ENCODE measurements around the gene ANKRD29.
A peak's percentile ranks its signal among the peaks of the same experiment; 100 is the strongest.

Gene ANKRD29

DNA sequence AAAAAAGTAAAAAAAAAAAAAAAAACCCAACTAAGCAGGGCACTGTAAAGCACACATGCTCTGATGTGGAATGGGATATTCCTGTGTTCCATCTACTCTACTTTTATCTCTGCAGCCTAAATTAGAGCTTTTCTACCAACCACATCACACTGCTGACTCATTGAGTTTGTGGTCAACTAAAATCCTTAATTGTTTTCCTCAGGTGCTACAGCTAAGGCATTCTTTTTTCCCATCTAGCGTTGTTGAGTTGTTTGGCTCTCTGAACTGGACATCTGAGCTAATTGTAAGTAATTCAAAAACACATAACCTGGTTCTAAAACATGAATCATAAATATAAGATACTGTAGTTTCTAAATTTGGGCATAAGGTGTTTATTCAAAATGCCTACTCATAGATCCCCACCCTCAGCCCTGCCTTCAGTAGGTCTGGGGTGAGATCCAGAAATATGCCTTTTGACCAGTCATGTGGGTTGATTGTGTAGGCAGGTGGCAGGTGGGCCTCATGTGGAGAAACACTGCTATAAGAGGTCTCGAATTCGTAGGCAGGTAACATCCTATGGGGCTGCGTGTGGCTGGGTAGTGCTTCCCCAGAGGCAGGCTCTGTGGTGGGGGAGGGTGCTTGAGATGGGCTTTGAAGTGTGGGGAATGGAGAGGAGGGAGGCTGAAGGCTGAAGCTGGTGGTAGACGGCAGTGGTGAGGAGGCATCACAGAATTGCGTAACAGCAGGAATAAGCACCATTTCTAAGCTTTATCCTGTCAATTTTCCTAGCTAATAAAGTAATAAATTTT is 27.2 kb downstream of the ANKRD29 start:
- H3K4me3 ChIP-seq (ENCODE audit: low read depth, low read length): no peak overlapping the region
- DNase-seq (ENCODE audit: low read depth): peak; percentile 49
- TF ChIP-seq, protein P1, sequence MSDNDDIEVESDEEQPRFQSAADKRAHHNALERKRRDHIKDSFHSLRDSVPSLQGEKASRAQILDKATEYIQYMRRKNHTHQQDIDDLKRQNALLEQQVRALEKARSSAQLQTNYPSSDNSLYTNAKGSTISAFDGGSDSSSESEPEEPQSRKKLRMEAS (IDR thresholded peaks at IDR 0.05; ENCODE audit: low read depth, low read length): no peak
- TF ChIP-seq, protein P2, sequence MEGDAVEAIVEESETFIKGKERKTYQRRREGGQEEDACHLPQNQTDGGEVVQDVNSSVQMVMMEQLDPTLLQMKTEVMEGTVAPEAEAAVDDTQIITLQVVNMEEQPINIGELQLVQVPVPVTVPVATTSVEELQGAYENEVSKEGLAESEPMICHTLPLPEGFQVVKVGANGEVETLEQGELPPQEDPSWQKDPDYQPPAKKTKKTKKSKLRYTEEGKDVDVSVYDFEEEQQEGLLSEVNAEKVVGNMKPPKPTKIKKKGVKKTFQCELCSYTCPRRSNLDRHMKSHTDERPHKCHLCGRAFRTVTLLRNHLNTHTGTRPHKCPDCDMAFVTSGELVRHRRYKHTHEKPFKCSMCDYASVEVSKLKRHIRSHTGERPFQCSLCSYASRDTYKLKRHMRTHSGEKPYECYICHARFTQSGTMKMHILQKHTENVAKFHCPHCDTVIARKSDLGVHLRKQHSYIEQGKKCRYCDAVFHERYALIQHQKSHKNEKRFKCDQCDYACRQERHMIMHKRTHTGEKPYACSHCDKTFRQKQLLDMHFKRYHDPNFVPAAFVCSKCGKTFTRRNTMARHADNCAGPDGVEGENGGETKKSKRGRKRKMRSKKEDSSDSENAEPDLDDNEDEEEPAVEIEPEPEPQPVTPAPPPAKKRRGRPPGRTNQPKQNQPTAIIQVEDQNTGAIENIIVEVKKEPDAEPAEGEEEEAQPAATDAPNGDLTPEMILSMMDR (IDR thresholded peaks at IDR 0.05; ENCODE audit: low read depth, low read length): no peak
- no peak for TF ChIP-seq POLR2A (IDR thresholded peaks at IDR 0.05; ENCODE audit: extremely low read depth, insufficient read length)

DNA sequence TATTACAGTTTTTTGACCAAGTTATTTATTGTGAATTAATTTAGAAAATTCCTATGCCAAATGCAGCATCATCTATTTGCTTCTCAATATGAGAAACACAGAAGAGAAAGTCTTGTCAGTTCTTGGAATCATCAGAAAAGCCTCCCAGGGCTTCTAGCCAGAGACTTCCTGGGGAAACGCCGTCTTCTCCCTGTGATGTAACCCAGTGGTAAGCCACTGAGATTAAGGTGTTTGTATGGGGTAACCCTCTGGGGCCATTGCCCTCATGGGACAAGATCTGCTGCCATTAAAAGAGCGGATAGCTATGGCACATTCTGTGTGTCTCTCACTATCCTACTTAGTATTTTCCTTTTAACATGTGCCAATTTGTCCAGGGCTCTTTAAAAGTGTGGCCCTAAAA is 28.0 kb downstream of the ANKRD29 start:
- peak; percentile 61 for DNase-seq (ENCODE audit: low read depth)
- TF ChIP-seq, protein P1 (IDR thresholded peaks at IDR 0.05; ENCODE audit: low read depth, low read length): no peak
- TF ChIP-seq MYC (IDR thresholded peaks at IDR 0.05; ENCODE audit: low read depth, low read length) (no peak), POLR2A (IDR thresholded peaks at IDR 0.05; ENCODE audit: extremely low read depth, insufficient read length) (no peak)
- TF ChIP-seq, protein P2 (IDR thresholded peaks at IDR 0.05; ENCODE audit: low read depth, low read length): no peak
- no peak overlapping the region for H3K4me3 ChIP-seq (ENCODE audit: low read depth, low read length)

DNA sequence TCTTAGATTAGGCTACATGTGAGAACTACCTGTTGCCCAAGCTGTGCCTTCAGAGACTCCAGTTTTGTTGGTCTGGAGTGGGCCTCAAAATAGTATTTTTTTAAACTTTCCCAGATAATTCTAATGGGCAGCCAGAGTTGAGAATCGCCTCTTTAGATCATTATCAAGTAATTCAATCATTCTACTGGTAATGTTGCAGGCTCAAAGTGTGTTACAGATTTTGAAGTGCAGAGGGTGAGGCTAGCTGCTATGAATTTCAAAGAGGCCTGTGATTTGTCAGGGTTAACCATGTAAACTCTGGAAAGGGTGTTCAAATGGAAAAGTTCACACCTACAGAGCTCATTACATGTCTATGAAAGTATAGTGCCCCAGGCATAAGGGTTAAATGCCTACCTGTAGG is 30.1 kb downstream of the ANKRD29 start:
- no peak overlapping the region for H3K4me3 ChIP-seq (ENCODE audit: low read depth, low read length)
- no peak for DNase-seq (ENCODE audit: low read depth)
- TF ChIP-seq, protein P2 (IDR thresholded peaks at IDR 0.05; ENCODE audit: low read depth, low read length): no peak
- TF ChIP-seq, protein P1 (IDR thresholded peaks at IDR 0.05; ENCODE audit: low read depth, low read length): no peak
- TF ChIP-seq MYC (IDR thresholded peaks at IDR 0.05; ENCODE audit: low read depth, low read length) (no peak), POLR2A (IDR thresholded peaks at IDR 0.05; ENCODE audit: extremely low read depth, insufficient read length) (no peak)

DNA sequence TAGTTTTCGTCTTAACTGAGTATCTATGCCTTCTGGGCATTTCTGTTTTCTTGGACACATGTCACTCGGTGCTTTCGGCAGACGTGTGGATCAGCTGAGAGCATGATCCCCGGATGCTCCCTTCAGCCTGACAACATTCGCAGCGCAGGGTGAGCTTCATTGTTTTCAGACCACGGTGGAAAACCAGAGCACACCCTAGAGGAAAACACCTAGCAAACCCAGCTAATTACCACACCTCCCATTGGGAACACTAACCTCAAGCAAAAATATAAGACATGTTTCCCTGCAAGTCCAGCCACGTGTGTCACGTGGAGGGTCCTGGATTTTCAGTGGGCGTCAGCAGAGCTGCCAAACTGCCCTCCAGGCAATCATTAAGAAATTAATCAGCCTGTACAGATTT is 31.0 kb downstream of the ANKRD29 start:
- no peak overlapping the region for H3K4me3 ChIP-seq (ENCODE audit: low read depth, low read length)
- no peak for DNase-seq (ENCODE audit: low read depth)
- TF ChIP-seq POLR2A (IDR thresholded peaks at IDR 0.05; ENCODE audit: extremely low read depth, insufficient read length) (no peak), MYC (IDR thresholded peaks at IDR 0.05; ENCODE audit: low read depth, low read length) (no peak)
- TF ChIP-seq, protein P2 (IDR thresholded peaks at IDR 0.05; ENCODE audit: low read depth, low read length): no peak
- TF ChIP-seq, protein P1 (IDR thresholded peaks at IDR 0.05; ENCODE audit: low read depth, low read length): no peak

DNA sequence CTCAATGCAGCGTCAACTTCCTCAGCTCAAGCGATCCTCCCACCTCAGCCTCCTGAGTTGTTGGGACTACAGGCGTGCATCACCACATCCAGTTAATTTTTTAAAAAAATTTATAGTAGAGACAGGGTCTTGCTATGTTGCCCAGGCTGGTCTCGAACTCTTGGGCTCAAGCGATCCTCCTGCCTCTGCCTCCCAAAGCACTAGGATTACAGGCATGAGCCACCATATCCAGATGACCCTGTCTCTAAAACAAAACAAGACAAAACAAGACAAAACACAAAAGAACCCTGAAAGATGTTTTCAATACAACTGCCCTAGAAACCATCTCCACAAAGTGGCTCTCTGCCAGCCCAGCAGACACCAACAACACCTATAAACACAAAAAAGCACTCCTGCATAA is 31.4 kb downstream of the ANKRD29 start:
- no peak for DNase-seq (ENCODE audit: low read depth)
- TF ChIP-seq MYC (IDR thresholded peaks at IDR 0.05; ENCODE audit: low read depth, low read length): no peak
- TF ChIP-seq, protein P2 (IDR thresholded peaks at IDR 0.05; ENCODE audit: low read depth, low read length): no peak
- H3K4me3 ChIP-seq (ENCODE audit: low read depth, low read length): no peak overlapping the region
